ENCODE results near the gene HBEGF.

The HBEGF gene

GRCh38 chr5:140339636-140340035 is 6.8 kb downstream of the HBEGF start:
- DNase-seq (ENCODE audit: low read depth) = no peak
- no peak overlapping the region for H3K4me3 ChIP-seq (ENCODE audit: low read depth, low read length)
- TF ChIP-seq, protein P1, sequence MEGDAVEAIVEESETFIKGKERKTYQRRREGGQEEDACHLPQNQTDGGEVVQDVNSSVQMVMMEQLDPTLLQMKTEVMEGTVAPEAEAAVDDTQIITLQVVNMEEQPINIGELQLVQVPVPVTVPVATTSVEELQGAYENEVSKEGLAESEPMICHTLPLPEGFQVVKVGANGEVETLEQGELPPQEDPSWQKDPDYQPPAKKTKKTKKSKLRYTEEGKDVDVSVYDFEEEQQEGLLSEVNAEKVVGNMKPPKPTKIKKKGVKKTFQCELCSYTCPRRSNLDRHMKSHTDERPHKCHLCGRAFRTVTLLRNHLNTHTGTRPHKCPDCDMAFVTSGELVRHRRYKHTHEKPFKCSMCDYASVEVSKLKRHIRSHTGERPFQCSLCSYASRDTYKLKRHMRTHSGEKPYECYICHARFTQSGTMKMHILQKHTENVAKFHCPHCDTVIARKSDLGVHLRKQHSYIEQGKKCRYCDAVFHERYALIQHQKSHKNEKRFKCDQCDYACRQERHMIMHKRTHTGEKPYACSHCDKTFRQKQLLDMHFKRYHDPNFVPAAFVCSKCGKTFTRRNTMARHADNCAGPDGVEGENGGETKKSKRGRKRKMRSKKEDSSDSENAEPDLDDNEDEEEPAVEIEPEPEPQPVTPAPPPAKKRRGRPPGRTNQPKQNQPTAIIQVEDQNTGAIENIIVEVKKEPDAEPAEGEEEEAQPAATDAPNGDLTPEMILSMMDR (IDR thresholded peaks at IDR 0.05; ENCODE audit: control insufficient read depth, extremely low read depth, insufficient read depth) = no peak

- no peak overlapping the region for H3K4me3 ChIP-seq (ENCODE audit: low read depth, low read length)
- TF ChIP-seq, protein P1 (IDR thresholded peaks at IDR 0.05; ENCODE audit: control insufficient read depth, extremely low read depth, insufficient read depth) = no peak
- no peak for DNase-seq (ENCODE audit: low read depth)
Observed at GRCh38 chr5:140338908-140339307, 7.5 kb downstream of the HBEGF start.

DNA sequence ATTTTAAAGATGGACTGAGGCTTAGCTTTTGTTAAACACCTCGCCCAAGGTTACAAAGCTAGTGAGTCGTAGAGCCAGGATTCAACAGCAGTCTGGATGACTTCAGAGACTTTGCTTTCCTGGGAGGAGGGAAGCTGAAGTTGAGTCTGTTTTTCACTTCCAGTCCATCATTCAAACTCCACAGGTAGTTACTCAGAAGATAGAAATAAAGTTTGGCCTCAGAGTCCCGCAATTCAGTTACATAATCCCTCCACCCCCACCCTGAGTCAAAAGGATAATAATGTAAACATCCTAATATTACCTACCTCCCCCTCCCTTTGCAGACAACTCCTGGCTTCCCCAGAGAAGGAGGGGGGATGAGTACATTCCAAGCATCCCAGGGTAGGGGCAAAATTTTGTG is 8.1 kb downstream of the HBEGF start:
- no peak for DNase-seq (ENCODE audit: low read depth)
- TF ChIP-seq, protein P1 (IDR thresholded peaks at IDR 0.05; ENCODE audit: control insufficient read depth, extremely low read depth, insufficient read depth) = no peak
- H3K4me3 ChIP-seq (ENCODE audit: low read depth, low read length) = no peak overlapping the region

- DNase-seq (ENCODE audit: low read depth) = no peak
- H3K4me3 ChIP-seq (ENCODE audit: low read depth, low read length) = no peak overlapping the region
- TF ChIP-seq, protein P1 (IDR thresholded peaks at IDR 0.05; ENCODE audit: control insufficient read depth, extremely low read depth, insufficient read depth) = no peak
Observed at GRCh38 chr5:140337880-140338279, 8.5 kb downstream of the HBEGF start.

- DNase-seq (ENCODE audit: low read depth) = no peak
- no peak overlapping the region for H3K4me3 ChIP-seq (ENCODE audit: low read depth, low read length)
- TF ChIP-seq, protein P1 (IDR thresholded peaks at IDR 0.05; ENCODE audit: control insufficient read depth, extremely low read depth, insufficient read depth) = no peak
Observed at GRCh38 chr5:140336388-140336787, 10.0 kb downstream of the HBEGF start.

DNA sequence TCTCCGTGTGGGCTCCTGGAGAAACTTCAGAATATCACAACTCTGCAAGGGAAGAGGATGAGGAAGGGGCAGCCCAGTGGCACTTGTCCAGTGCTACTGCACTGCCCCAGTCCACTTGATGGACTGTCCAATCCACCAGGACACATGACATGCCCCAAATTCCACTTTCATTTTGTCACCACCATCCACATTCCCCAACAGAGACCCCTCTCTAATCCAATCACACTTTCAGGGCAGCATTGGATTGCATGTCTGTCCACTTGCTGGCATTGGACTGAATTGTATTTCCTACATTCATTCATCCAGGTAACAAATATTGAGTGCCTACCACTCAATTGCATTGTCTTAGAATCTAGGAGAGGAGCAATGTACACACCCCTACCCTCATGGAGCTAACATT is 14.8 kb downstream of the HBEGF start:
- TF ChIP-seq, protein P1 (IDR thresholded peaks at IDR 0.05; ENCODE audit: control insufficient read depth, extremely low read depth, insufficient read depth) = no peak
- no peak overlapping the region for H3K4me3 ChIP-seq (ENCODE audit: low read depth, low read length)
- no peak for DNase-seq (ENCODE audit: low read depth)

DNA sequence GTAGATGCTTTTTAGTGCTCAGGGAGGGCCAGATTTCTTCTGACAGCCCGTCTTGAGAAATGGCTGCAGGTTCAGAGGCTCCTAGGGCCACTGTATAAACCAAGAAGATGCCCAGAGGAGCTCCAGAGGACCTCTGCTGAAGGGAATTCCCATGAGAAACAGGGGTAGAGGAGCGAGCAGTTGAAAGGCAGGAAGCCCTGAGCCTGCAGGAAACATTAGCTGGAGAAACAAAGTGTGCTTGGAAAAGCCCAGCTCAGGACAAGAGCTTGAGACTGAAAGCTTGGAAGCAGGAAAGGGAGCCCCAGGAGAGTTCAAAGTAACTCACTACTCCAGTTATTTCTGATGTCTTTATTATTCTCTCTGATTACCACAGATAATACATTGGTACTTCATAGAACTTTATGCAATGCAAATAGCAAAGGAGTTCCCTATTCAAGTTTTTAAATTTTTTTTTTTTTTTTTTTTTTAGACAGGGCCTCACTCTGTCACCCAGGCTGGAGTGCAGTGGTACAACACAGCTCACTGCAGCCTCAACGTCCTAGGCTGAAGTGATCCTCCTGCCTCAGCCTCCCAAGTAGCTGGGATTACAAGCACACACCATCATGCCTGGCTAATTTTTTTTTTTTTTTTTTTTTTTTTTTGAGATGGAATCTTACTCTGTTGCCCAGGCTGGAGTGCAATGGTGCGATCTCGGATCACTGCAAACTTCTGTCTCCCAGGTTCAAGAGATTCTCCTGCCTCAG is 16.5 kb downstream of the HBEGF start:
- TF ChIP-seq, protein P1 (IDR thresholded peaks at IDR 0.05; ENCODE audit: control insufficient read depth, extremely low read depth, insufficient read depth) = no peak
- DNase-seq (ENCODE audit: low read depth) = no peak

More for the DNA sequence above, 16.5 kb downstream of the HBEGF start:
- H3K4me3 ChIP-seq (ENCODE audit: low read depth, low read length) = no peak overlapping the region

Data from LNCaP clone FGC (cell line).